Measurements from ENCODE around the gene LRP6. TPM values are rescaled to one million over a fixed set of nuclear protein-coding genes. Genes with fewer than 3 reads are reported as not detected.

LRP6 gene
- total RNA-seq, 1 experiment from 2014 or later = 32.2 TPM

GRCh38 chr12:12072064-12072760 is 194.6 kb downstream of the LRP6 start:
- DNase-seq (ENCODE audit: low spot score) = peak; percentile 45

- DNase-seq (ENCODE audit: low spot score) = peak; percentile 74
These were observed 195.9 kb downstream of the LRP6 start, which contains the start of gene BCL2L14 for GRCh38 chr12:12070674-12071656. TSS of gene BCL2L14 (plus strand) at chr12:12070939. CDS start at chr12:12079306, 8,367 bp downstream.

GRCh38 chr12:12069821-12070548 is 196.9 kb downstream of the LRP6 start:
- no peak for DNase-seq (ENCODE audit: low spot score)

- no peak for DNase-seq (ENCODE audit: low spot score)
These were observed 198.1 kb downstream of the LRP6 start for GRCh38 chr12:12068751-12069150.

Small RNAs within 50 kb of the gene (small RNA-seq; reads per million reads assigned to genes)
- gene RNU6-318P (not detected), gene RNU6-545P (not detected)

Other genes starting within 250 kb of the LRP6 start
- 2.3 and 2.6 TPM in 2 replicates for gene BCL2L14, start 196.1 kb downstream of the LRP6 start, total RNA-seq (2014; rRNA removed; shearing (Covaris generic))
- 10.5 and 14.8 TPM in 2 replicates for gene MANSC1, start 83.2 kb upstream of the LRP6 start, total RNA-seq (2014; rRNA removed; shearing (Covaris generic))
- gene BORCS5, start 90.0 kb upstream of the LRP6 start, total RNA-seq (2014; rRNA removed; shearing (Covaris generic)) = 3.4 and 3.5 TPM in 2 replicates